ENCODE measurements around the gene HOXA2.

Gene HOXA2

GRCh38 chr7:27098578-27099451 is 3.7 kb downstream of the HOXA2 start:
- FAIRE-seq, result no peak

GRCh38 chr7:27097686-27098577 is 4.6 kb downstream of the HOXA2 start:
- no peak for FAIRE-seq

DNA sequence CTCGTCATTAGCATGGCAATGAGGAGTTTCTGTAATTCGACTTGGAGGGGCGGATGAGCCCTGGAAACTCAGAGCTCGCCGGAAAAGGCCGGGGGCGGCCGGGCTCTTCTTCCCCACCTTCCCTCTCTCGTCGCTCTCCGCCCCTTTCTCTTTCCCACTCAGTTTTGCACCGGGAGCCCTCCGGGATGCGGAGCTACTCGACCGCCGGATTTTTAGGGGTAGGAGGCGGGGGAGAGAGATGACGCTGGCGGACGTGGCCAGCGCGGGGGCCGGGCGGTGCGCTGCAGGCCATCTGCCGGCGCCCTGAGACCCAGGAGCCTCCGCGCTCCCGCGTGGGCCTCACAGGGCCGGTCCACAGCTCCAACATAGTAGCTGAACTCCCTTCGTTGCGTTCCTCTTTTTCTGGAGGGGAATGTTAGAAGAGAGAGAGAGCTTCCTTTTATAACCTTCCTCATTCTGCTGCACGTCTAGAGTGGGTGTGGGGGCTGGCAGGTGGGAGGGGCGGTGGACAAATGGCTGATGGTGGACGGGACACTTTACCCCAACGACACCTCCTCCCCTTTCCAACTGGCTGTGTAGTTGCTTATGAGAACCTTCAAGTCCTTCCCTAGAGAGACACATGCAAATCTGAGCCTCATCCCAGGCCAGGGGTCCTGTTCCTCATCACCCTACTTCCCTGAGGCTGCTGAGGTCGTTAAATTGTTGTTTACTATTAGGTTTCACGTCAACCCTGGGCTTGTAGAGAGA is 5.5 kb downstream of the HOXA2 start:
- FAIRE-seq, result no peak

GRCh38 chr7:27095897-27096767 is 6.4 kb downstream of the HOXA2 start, which contains the start of gene HOXA1:
TSS of gene HOXA1 (minus strand) at chr7:27096000. CDS start at chr7:27095912, 88 bp downstream.
- FAIRE-seq, result no peak

DNA sequence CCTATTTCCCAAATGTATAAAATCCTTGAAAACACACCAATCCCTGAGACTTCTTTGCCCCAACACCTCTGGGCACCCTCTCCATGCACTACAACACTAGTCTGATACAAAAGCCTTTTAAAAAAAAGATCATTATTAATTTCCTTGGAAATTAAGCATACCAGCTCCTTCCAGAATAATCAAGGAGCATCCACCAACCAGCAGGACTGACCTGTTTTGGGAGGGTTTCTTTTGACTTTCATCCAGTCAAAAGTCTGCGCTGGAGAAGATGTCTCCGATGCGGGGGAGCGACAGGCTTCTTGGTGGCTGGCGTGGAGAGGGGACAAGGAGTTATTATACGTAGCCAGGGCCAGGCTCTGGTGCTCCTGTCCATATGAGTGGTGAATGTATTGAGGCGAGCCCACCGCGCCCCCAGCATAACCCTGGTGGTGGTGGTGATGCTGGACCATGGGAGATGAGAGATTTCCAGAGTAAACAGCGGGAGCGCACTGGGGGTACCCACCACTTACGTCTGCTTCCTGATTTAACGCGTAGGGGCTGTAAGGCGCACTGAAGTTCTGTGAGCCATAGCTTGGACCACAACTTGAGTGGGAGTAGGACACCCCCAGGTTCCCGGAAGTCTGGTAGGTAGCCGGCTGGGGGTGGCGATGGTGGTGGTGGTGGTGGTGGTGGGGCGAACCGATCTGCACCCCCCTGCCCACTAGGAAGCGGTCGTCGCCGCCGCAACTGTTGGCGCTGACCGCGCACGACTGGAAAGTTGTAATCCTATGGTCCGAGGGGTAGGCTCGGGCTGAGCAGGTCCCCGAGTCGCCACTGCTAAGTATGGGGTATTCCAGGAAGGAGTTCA is 7.2 kb downstream of the HOXA2 start:
- no peak for FAIRE-seq

DNA sequence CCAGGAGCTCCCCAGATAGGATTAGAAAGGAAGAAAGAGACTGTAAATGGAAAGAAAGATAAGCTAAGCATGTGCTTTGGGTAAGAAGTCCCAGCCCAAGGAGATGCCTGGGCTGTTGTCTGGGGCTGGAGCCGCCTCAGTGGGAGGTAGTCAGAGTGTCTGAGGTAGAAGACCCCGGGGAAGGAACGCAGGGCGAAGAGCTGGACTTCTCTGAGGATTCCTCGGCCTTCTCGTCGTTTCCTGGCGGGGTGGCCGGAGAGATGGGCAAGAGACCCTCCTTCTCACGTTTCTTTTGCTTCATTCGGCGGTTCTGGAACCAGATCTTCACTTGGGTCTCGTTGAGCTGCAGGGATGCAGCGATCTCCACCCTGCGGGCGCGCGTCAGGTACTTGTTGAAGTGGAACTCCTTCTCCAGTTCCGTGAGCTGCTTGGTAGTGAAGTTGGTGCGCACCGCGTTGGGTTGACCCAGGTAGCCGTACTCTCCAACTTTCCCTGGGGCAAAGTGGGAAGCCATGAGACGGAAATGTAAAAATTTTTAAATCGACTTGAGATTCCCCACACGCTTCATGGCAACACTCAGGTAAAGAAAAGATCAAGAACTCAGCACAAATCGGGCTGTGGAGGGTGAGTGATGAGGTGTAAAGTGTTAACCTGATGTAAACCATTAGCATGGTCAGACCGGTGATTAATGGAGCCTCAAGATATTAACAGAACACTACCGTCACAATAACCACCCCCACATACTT is 8.0 kb downstream of the HOXA2 start:
- FAIRE-seq, result no peak

DNA sequence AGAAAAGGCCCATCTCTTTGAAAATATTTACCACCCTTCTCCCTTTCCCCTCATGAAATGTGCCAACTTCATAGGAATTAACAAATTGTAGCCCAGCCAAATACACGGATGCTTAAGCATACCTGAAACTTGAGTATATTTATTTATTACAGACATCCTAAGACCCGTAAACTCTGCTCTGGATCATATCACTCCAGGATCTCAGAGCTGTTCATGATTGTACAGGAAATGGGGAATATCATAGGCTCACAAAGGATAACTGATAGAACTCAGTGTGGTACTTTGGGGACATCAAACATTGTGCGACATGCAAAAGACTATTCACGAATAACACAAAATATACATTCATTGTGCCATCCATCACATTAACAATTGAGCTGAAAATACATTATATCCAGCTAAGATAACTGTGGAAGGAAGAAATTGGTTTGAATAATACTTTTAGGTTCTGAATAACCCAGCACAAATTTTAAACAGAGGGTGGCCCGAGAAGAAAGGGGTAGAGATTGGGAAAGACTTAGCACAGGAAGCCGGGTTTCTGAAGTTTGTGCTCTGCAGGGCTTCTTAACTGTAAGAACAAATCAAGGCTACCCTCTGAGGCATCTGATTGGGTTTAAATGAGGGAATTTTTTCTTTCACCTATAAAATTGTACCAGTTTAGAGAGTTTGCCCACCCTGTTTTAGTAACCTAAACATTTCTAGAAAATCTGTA is 9.1 kb downstream of the HOXA2 start:
- FAIRE-seq, result no peak

GRCh38 chr7:27092819-27093110 is 9.7 kb downstream of the HOXA2 start:
- no peak for FAIRE-seq

DNA sequence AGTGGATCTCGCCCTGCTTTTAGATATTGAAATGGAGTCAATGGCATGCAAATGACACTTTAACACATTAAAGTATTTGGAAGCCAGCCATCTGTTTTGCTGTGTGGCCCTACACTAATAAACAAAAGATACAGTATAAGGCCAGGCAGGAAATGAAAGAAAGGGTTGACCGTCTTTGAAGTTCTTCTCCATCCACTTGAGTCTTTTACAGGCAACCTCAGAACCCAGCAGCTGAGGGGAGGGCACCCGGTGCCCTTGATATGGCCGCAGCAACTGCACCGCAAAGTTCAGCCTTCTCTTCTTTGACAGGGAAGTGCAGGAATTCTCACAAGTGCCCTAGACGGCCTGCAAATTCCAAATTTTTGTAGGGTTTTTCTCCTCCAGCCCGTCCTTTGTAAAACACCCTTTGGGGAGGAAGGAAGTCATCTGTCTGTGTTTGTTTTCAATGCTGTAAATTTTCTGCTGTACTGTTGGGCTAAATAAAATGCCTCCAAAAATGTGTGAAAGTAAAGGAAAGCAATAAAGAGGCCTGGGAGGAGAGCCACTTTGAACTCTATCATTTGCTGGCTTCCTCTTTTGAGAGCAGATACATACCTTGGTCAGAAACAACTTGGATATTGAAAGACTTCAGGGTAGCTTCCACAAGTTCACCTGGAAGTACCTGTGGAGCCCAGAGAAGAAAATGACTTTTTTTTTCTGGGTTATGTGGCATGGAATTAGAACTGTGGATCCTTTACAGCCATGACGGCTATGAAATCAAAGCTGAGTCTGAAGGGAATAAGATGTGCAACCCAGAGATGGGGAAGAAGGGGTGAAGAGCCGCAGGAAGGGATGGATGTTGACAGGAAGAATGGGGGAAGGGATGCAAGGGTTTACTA is 10.3 kb downstream of the HOXA2 start:
- FAIRE-seq, result no peak

DNA sequence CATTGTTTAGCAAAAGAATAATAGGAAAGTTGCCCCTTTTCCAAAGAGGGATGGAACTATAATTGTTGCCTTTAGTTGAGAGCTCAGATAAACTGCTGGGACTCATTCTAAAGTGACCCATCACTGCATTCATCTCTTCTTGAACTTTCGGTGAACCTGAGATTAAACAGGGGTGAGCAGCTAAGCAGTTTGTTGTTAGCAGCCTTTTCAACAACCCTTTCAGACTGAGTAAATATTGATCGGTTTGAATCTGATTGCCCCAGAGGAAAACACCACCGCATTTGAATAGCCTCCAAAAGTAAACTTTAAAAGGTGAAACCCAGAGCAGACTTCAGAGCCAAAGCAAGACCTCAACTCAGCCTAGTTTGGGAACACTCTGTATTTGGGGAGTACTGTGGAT is 11.4 kb downstream of the HOXA2 start:
- no peak for FAIRE-seq

GRCh38 chr7:27088002-27088922 is 14.2 kb downstream of the HOXA2 start:
- FAIRE-seq, result no peak

DNA sequence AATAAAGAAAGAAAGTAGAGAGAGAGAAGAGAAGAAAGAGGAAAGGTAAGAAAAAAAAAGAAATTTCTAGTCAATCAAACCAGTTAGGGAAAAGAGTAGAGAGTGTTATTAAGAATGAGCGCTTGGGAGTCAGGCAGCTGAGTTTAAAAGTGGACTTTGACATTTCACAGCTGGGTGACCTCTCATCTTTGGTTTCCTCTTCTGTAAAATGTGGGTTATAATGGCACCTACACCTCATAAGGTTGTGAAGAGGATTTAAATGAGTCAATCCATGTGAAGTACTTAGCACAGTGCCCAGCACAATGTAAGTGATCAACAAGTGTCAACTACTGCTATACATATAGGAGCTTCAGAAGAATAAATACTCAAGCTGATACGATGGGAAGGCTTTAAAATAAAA is 18.8 kb downstream of the HOXA2 start:
- no peak for FAIRE-seq

DNA sequence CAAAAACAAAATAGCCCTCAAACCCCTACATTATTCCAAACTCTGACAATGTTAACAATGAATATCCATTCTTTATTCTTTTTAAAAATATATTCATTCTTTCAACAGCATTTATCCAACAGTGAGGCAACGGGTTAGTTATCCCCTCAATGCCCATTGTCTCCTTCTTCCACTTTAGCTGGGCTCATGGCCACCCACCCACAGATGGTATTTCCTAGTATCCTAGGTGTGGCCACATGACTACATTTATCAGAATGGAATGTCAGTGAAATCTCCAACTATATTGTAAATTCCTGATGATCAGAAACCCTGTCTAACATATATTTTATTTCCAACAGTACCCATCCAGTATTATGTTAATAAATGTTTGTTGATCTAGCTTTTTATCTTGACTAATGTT is 20.3 kb downstream of the HOXA2 start:
- FAIRE-seq, result no peak

GRCh38 chr7:27080844-27081436 is 21.5 kb downstream of the HOXA2 start:
- no peak for FAIRE-seq

DNA sequence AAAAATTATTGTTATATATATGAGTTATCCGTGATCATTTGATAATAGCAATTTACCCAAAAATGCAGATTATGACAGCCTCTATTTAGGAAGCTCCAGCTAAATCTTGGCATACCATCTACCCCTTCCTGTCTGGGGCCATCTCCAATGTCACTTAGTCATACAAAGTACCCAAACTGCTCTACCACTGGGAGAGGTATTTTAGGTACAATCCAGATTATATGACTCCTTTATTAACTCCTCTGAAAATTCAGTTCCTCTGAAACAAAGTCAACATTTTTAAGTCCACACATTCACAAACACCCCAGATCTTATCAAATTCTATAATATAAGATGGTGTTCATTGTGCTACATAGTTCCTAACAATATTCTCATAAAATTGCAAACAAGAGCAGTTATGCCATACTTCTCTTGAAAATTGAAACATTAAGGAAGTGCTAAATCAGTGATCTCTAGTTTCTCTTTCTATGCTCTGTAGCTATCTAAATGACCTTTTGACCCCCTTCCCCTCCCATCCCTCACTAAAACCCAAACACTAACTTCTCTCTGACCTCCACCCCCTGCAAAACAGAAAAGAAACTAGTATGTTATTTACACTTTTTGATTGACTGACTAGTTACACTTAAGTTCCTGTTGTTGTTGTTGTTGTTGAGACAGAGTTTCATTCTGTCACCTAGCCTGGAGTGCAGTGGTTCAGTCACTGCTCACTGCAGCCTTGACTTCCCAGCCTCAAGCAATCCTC is 23.1 kb downstream of the HOXA2 start:
- FAIRE-seq, result no peak

DNA sequence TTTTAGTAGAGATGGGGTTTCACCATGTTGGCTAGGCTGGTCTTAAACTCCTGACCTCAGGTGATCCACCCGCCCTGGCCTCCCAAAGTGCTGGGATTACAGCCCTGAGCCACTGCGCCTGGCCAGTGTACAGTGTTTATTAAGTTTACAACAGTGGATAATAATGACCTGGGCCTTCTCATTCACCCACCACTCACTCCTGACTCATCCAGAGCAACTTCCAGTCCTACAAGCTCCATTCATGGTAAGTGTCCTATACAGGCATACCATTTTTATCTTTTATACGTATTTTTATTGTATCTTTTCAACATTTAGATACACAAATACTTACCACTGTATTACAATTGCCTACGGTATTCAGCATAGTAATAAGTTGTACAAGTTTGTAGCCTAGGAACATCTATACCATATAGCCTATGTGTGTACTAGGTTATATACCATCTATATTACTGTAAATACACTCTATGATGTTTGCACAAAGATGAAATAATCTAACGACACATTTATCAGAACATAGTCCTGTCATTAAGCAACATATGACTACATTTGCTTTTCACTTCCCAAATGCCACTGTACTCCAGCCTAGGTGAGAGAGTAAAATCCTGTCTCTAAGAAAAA is 23.8 kb downstream of the HOXA2 start:
- FAIRE-seq, result no peak

Data from colon (tissue), 2 donors.